KG1 (cell line): Measurements from ENCODE around the gene SHC3.

ENCODE experiments used
- DNase-seq: peaks from one replicate; lab custom pipeline; 2025; lab: John Stamatoyannopoulos, UW

SHC3 gene

DNA sequence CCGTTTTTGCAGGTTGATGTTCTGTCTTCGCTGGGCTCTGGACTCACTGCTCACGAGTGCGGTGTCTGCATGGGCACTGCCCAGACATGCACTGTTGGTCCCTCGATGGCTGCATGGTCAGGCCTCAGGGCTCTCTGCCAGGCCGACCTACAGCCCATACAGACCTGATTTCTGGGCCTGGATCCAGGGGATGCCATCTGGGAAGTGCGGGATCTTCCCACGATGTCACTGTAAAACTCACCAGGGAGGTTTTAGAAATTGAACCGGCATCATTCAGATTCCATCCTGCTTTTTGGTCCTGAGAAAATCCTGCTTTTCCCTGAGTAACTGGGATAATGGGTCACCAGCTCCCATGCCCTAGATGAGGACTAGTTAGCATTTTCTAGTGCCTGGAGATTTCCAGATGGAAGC lies 178.2 kb downstream of the SHC3 start:
- no peak for DNase-seq

GRCh38 chr9:88998911-88999310 lies 179.7 kb downstream of the SHC3 start:
- DNase-seq: no peak

DNA sequence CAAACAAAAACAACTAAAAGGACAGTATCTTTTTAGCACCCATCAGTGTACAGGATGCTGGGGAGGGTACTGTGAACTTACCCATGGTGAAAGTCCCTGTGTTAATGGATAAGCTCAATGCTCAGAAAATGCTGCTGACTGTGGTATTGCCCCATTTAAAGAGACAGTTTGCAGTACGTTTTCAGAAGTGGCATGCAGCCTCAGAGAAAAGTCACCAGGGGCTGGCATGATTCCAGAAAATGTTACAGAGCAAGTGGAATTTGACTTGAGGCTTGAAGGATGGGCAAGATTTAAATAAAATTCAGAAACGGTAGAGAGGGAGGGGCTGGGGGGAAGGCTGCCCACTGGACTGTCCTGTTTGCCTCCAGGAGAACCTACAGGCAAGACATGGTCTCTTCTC lies 180.1 kb downstream of the SHC3 start:
- no peak for DNase-seq

DNA sequence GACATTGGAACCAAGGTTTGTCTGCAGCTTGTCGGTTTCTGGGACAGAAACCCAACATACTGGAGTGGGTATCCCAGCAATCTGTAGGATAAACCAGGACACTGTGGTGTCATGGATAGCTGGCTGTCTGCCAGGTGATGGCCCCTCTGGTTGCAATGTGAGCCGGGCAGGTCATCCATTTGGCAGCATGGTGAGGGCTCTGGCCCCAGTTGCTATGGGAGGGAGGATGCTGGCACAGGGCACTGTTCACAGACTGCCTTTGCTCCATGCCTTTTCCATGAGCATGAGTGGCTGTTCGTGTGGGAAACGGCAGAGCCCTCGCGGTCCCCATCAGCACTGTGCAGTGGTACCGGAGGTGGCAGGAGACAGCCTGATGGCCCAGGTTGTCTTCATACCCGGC lies 181.0 kb downstream of the SHC3 start:
- no peak for DNase-seq

- DNase-seq: no peak
These were observed 181.7 kb downstream of the SHC3 start for GRCh38 chr9:88996921-88997235.

- no peak for DNase-seq
These were observed 182.3 kb downstream of the SHC3 start for GRCh38 chr9:88996046-88996920.

- DNase-seq: no peak
These were observed 183.0 kb downstream of the SHC3 start for GRCh38 chr9:88995627-88996026.

GRCh38 chr9:88995200-88995577 lies 183.4 kb downstream of the SHC3 start:
- no peak for DNase-seq

DNA sequence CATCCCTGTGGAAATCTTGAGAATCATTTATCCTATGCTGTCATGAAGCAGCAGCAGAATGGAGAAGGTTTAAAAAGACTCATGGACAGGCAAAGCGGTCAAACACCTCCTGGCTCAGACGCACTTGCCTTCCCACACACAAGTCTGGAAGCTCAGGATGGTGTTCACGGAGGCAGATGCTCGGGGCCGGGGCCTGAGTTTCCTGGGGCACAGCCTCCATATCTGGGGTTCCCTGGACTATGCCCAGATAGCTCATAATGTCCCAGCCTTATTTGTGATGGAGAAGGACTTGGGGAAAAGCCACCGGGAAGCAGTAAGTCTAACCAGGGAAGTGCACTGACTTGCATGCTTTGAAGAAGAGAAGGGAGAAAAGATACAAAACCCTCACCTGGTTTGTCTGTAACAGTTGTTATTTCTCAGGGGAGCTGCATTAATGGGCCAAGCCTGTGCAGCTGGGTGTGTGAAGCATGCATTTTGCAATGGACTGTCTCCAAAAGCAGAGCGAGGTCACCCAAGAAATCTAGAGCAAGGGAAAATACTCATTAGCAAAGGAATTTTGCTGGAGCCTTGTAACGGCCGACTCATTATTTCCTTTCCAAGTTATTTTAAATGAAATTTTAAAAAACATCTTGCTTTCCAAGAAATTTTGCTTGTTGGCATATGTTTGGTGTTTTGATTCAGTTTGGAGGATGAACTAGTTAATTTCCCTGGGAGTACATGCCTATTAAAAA lies 184.0 kb downstream of the SHC3 start:
- DNase-seq: no peak

DNA sequence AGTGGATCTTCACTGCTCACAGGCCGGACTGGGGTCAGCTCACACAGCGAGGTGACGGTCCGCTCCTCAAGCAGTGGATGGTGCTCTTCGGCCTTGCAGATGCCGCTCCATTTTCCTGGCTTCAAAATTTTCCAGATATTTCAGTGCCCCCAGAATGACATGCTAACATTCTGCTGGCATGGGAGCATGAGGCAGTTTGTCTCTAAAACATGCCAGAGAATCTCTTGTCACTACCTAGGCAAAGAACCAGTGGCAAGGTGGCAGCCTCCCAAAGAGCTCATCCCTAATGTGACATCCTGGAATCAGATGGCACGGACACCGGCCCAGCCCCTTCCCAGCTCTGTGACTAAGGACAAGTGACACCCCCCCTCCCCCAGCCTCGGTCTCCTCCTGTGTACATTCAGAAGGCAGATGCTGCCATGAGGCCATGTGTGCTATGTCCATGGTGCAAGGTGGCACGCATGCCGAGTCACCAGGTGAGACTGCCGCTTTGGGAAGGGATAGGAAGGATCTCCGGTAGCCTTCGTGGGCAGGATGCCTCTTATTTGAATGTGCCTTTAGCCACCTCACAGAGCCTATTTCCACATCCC lies 184.7 kb downstream of the SHC3 start:
- no peak for DNase-seq

DNA sequence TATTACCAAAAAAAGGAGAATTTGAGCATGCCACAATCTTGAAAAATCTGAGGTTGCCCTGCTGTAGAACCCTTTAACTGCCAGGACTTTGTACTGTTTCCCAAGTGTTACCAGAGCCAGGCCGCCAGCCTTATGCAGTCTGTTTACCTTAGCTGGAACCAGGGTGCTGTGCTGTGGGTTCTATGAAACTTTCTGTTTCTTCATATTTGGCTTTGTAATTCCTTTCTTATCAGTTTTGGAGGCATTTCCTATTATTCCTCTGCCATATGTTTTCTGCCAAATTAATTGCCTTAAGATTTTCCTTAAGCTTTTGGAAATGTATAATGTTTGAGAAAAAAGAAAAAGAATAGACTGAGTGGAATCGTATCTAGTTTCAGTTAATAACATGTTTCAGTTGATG lies 185.3 kb downstream of the SHC3 start:
- no peak for DNase-seq

DNA sequence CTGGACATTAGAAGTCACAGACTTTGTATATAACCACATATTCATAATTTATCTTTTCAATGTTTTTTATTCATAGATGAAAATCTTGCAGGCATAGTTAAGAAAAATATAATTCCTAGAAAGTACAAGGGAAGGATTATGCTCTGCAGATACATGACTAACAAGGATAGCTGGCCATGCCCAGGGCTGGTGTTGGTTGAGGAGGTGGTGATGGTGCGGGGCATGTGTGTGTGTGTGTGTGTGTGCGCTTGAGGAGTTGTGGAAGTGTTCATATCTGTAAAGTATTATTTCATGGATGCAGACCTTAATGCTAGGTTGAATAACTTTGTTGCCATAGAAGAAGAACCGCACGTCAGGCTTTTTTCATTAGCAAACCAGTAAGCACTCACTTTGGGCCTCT lies 186.1 kb downstream of the SHC3 start:
- DNase-seq: no peak

DNA sequence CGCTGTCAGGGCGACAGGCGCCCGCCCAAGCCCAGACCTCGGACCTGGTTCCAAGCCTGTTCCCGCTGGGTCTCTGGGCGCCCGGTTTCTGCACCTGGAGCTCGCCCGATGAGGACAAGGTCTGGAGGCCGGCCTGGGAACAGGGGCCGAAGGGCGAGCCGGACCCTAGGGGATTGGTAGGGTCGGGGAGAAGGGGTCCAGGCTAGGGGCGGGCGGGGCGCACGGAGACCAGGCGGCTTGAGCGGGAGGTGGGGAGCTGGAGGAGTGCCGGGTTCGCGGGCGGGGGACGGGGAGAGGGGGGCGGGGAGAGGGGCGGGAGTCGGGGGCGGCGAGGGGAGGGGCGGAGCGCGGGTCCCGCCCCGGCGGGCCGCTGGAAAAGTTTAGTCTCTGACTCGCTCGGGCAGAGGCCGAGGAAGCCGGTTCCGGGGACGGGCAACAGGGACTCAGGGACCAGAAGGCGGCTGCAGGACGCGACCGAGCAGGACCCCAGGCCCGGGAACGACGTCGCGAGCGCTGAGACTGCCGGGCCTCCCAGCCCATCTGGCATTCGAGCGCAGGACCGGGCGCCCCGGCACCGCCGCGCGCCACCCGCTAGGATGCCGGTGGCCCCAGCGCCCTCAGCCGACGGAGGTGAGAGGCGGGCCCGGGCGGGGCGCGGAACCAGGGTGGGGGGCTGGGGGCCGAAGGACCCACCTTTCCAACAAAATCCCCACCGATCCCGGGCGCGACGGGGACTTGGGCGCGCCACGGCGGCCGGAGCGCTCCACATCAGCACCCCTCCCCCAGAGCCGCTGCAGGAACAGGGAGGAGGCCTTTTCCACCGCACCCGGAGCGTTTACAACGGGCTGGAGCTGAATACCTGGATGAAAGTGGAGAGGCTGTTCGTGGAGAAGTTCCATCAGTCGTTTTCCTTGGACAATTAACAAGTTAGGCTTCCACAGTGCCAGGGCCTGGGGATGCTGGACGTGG lies 187.3 kb downstream of the SHC3 start, which contains the start of gene S1PR3:
S1PR3 (plus strand) TSS at position 403 of the 969 bp plus-strand sequence. CDS start 9,733 bp downstream, outside the sequence.
- no peak for DNase-seq

GRCh38 chr9:88990729-88991065 lies 187.9 kb downstream of the SHC3 start:
- no peak for DNase-seq

DNA sequence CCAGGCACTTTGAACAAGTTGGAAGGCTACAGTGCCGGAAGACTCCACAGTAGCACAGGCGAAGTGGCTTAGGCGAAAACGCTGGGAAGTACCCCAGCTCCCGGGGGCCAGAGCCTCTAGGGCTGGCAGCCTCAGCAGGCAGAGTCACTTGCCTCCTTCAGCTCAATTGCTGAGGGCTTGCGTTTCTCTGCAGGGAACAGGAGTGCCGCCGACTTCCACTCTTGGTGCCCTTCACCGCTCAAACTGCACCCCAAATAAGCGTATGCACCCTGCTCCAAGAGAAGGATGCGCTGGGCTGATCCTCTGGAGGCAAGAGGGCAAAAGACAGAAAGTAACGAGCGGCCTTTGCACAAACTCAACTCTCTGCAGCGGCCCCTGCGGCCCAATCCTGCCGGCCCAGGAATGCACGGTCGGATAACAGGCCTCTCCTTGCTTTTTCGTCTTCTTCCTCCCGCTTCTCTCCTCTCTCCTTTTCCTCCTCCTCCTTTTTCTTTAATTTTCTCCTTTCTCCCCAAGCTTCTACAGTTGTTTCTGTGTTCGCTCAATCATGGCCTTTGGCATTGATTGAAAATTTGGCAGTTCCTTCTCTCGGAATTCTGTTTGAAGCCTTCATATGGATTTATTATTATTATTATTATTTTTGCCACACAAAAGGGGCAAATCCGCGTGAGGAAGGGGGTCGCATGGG lies 188.4 kb downstream of the SHC3 start:
- DNase-seq: no peak

DNA sequence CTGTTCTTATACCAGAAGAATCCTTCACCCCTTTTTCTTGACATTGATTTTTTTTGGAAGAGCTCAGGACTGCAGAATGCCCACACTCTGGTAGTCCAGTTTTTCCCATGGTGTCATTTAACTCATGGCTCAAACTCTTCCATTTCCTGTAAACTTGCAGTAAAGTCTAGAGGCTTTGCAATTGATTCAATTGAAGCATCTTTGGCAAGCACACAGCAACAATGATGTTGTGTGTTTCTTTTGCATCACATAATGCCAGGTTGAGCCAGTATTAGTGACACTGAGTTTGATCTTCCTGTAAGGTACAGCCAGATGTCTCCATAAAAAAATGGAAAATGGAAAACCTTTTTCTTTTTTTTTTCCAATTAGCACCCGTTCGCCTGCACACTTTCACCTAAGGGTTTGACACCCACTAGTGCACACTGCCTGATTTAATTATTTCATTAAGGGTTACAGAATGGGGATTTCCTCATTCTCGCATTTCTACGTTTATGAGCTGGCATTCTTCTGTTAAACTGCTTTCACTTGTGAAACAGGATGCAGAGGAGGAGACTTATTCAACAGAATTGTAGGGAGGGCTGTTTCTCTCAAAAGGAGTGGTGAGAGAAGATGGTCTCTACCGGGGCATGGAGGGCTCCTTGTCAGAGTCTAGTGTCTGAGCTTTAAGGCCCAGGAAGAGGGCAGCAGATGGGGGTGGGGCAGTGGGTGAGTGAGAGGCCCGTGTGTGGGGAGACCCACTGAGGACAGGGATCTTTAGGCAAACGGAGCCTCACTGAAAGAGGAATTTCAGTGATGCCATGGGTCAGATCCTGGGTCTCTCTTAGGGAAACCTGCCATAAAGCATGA lies 189.6 kb downstream of the SHC3 start:
- no peak for DNase-seq

GRCh38 chr9:88987661-88988060 lies 191.0 kb downstream of the SHC3 start:
- no peak for DNase-seq

- no peak for DNase-seq
These were observed 191.8 kb downstream of the SHC3 start for GRCh38 chr9:88986776-88987175.

DNA sequence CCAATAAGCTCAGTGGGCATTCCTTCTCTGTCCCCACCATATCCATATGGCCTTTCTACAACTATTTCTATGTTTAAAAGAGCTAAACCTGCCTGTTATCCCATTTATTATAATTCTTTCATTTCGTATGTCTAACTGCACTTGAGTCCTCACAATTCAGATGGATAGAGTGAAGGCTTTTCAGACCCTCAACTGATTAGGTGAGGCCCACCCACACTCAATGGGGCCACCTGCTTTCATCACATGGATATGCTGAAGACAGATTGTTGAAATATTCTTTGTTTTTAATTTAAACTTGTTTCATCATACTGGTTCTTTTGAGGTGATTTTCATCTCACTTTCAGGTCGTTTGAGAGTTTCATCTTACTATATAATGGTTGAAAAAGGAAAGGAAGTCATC lies 193.0 kb downstream of the SHC3 start:
- no peak for DNase-seq

- no peak for DNase-seq
These were observed 194.1 kb downstream of the SHC3 start for GRCh38 chr9:88984543-88984883.
